H1 (cell line): Measurements from ENCODE around the gene PPRC1. TPM values are rescaled to one million over a fixed set of nuclear protein-coding genes. Genes with fewer than 3 reads are reported as not detected.

ENCODE experiments used
- CTCF ChIA-PET: fragments of 300-600 bp; sonication (Branson Sonifier 250); formaldehyde crosslinking; loops from one replicate; lab custom pipeline; 2021; ENCODE audit not compliant: partially characterized antibody; lab: Charles Lee
- POLR2A ChIA-PET: fragments of 300-600 bp; sonication (Branson Sonifier 250); formaldehyde crosslinking; loops from one replicate; lab custom pipeline; 2021; ENCODE audit warnings: inconsistent platforms; ENCODE audit not compliant: partially characterized antibody; lab: Charles Lee
- DNase-seq, 2 experiments: peaks; one replicate each; pipeline versions ENCODE4 v3.0.0 to v3.0.0-alpha.2; 2010 to 2022; ENCODE audit warnings: low spot score in 2 of 2, low read depth in 1 of 2, mixed read lengths in 1 of 2
- FAIRE-seq: peaks from 2 replicates; lab custom pipeline; 2011; peaks lifted over from hg19 to GRCh38; lab: Jason Lieb, UNC
- H2AFZ ChIP-seq: 2 replicates; pipeline ENCODE4 v1.8.1; 2012; ENCODE audit warnings: low read length, inconsistent platforms
- H2AK5ac ChIP-seq: 2 replicates; pipeline ENCODE4 v1.6.1; 2013; ENCODE audit warnings: low read depth, low read length
- H2BK120ac ChIP-seq: replicated peaks from 2 replicates; pipeline ENCODE3; 2013; ENCODE audit warnings: low read depth, low read length, inconsistent platforms
- H2BK12ac ChIP-seq: 2 replicates; pipeline ENCODE4 v1.6.1; 2013; ENCODE audit warnings: low read depth, low read length
- H2BK15ac ChIP-seq: 2 replicates; pipeline ENCODE4 v1.6.1; 2013; ENCODE audit warnings: low read length
- H2BK20ac ChIP-seq: 2 replicates; pipeline ENCODE4 v1.6.1; 2013; ENCODE audit warnings: low read length
- H2BK5ac ChIP-seq: 2 replicates; pipeline ENCODE4 v1.6.1; 2013; ENCODE audit warnings: low read depth, low read length
- H3K14ac ChIP-seq: 2 replicates; pipeline ENCODE4 v1.6.1; 2013; ENCODE audit warnings: inconsistent platforms; ENCODE audit not compliant: insufficient read length
- H3K18ac ChIP-seq: 2 replicates; pipeline ENCODE4 v1.6.1; 2013; ENCODE audit warnings: low read length; ENCODE audit errors: extremely low read depth
- H3K23ac ChIP-seq: 2 replicates; pipeline ENCODE4 v1.6.1; 2013; ENCODE audit warnings: inconsistent platforms; ENCODE audit not compliant: insufficient read length
- H3K23me2 ChIP-seq: 2 replicates; pipeline ENCODE4 v1.6.1; 2013; ENCODE audit warnings: low read depth, low read length
- H3K27ac ChIP-seq: 2 replicates; pipeline ENCODE4 v1.6.1; 2011; ENCODE audit warnings: low read depth, low read length, inconsistent platforms
- H3K27me3 ChIP-seq, 4 experiments: replicated peaks in 1 of 4; 1 replicate in 1 of 4; 2 replicates in 3 of 4; pipeline versions ENCODE4 v1.6.1 to v1.8.1; 2011 to 2013; ENCODE audit warnings: low read length in 3 of 4, mild to moderate bottlenecking in 3 of 4, inconsistent platforms in 2 of 4, mixed read lengths in 2 of 4, moderate library complexity in 1 of 4; ENCODE audit not compliant: control insufficient read depth in 3 of 4, insufficient read depth in 3 of 4; ENCODE audit errors: extremely low read depth in 1 of 4
- H3K36me3 ChIP-seq, 4 experiments: 2 replicates each; pipeline versions ENCODE4 v1.6.1 to v1.8.1; 2011 to 2013; ENCODE audit warnings: mild to moderate bottlenecking in 4 of 4, low read length in 3 of 4, moderate library complexity in 2 of 4, control low read depth in 1 of 4, inconsistent platforms in 1 of 4; ENCODE audit not compliant: insufficient read depth in 4 of 4, control insufficient read depth in 2 of 4
- H3K4ac ChIP-seq: replicated peaks from 2 replicates; pipeline ENCODE3; 2013; ENCODE audit warnings: low read length, low read depth, mixed read lengths, inconsistent platforms; ENCODE audit not compliant: insufficient read length
- H3K4me1 ChIP-seq, 4 experiments: replicated peaks in 1 of 4; 1 replicate in 1 of 4; 2 replicates in 3 of 4; pipeline versions ENCODE4 v1.6.1 to v1.8.1; 2011 to 2013; ENCODE audit warnings: low read length in 3 of 4, inconsistent platforms in 2 of 4, mixed read lengths in 1 of 4; ENCODE audit not compliant: insufficient read depth in 4 of 4, control insufficient read depth in 3 of 4
- H3K4me2 ChIP-seq, 2 experiments: 2 replicates each; pipeline versions ENCODE4 v1.6.1 to v1.8.1; 2011 to 2013; ENCODE audit warnings: low read depth in 2 of 2, low read length in 2 of 2, control low read depth in 1 of 2, inconsistent platforms in 1 of 2, mild to moderate bottlenecking in 1 of 2; ENCODE audit not compliant: insufficient read depth in 1 of 2
- H3K4me3 ChIP-seq, 4 experiments: fragments of 200-600, 300-600 bp in 1 of 4; sonication (generic), shearing (Covaris generic), sonication (Bioruptor Twin) in 1 of 4; 2 replicates each; pipeline versions ENCODE4 v1.5.1 to v1.8.1; 2011 to 2016; ENCODE audit warnings: low read length in 4 of 4, low read depth in 3 of 4, control low read depth in 2 of 4, inconsistent platforms in 2 of 4, mild to moderate bottlenecking in 2 of 4, mixed read lengths in 1 of 4, moderate library complexity in 1 of 4; ENCODE audit not compliant: insufficient read depth in 2 of 4; ENCODE audit errors: extremely low read depth in 1 of 4
- H3K56ac ChIP-seq: replicated peaks from 2 replicates; pipeline ENCODE3; 2013; ENCODE audit warnings: low read depth, mild to moderate bottlenecking, mixed read lengths, low read length, inconsistent platforms; ENCODE audit not compliant: insufficient read length
- H3K79me1 ChIP-seq: 2 replicates; pipeline ENCODE4 v1.6.1; 2013; ENCODE audit warnings: low read depth, low read length, control low read depth
- H3K79me2 ChIP-seq, 2 experiments: 2 replicates each; pipeline versions ENCODE4 v1.6.1 to v1.8.1; 2012 to 2013; ENCODE audit warnings: low read length in 2 of 2, mild to moderate bottlenecking in 2 of 2, inconsistent platforms in 1 of 2; ENCODE audit not compliant: insufficient read depth in 2 of 2, control insufficient read depth in 1 of 2
- H3K9ac ChIP-seq, 4 experiments: replicated peaks in 1 of 4; 1 replicate in 1 of 4; 2 replicates in 3 of 4; pipeline versions ENCODE4 v1.6.1 to v1.8.1; 2011 to 2013; ENCODE audit warnings: low read depth in 3 of 4, low read length in 3 of 4, control low read depth in 2 of 4, mild to moderate bottlenecking in 2 of 4, moderate library complexity in 2 of 4, inconsistent platforms in 1 of 4; ENCODE audit errors: extremely low read depth in 1 of 4
- H3K9me3 ChIP-seq, 2 experiments: 2 replicates each; pipeline versions ENCODE4 v1.6.1 to v1.8.1; 2012 to 2013; ENCODE audit warnings: mild to moderate bottlenecking in 2 of 2, moderate library complexity in 2 of 2, control low read depth in 1 of 2, inconsistent platforms in 1 of 2, low read depth in 1 of 2, low read length in 1 of 2, mixed read lengths in 1 of 2; ENCODE audit not compliant: insufficient read depth in 2 of 2
- H4K20me1 ChIP-seq, 2 experiments: replicated peaks in 1 of 2; 2 replicates each; pipeline versions ENCODE3 to v1.8.1; 2011 to 2013; ENCODE audit warnings: inconsistent platforms in 2 of 2, low read length in 2 of 2, mild to moderate bottlenecking in 1 of 2; ENCODE audit not compliant: insufficient read depth in 2 of 2, control insufficient read depth in 1 of 2
- H4K5ac ChIP-seq: 2 replicates; pipeline ENCODE4 v1.6.1; 2013; ENCODE audit warnings: low read length, low read depth, mixed read lengths, inconsistent platforms; ENCODE audit not compliant: insufficient read length
- H4K8ac ChIP-seq: 2 replicates; pipeline ENCODE4 v1.8.0; 2013; ENCODE audit warnings: mild to moderate bottlenecking, moderate library complexity, low read length, inconsistent platforms; ENCODE audit not compliant: insufficient read depth; ENCODE audit errors: extremely low read depth
- H4K91ac ChIP-seq: replicated peaks from 2 replicates; pipeline ENCODE3; 2013; ENCODE audit warnings: low read length, mixed read lengths, inconsistent platforms; ENCODE audit not compliant: insufficient read length
- BRCA1 ChIP-seq: IDR thresholded peaks from 2 replicates; pipeline ENCODE4 v1.6.1; 2012; ENCODE audit warnings: low read depth, low read length, improper control_type of control experiment
- CREB1 ChIP-seq: IDR thresholded peaks from 2 replicates; pipeline ENCODE4 v1.6.1; 2012; ENCODE audit warnings: inconsistent platforms
- EGR1 ChIP-seq: IDR thresholded peaks from 2 replicates; pipeline ENCODE4 v1.6.1; 2011; ENCODE audit warnings: low read depth, low read length, borderline replicate concordance
- POU5F1 ChIP-seq: IDR thresholded peaks from 2 replicates; pipeline ENCODE4 v1.6.1; 2011; ENCODE audit warnings: low read depth, mild to moderate bottlenecking, low read length, moderate library complexity
- SP1 ChIP-seq: IDR thresholded peaks from 2 replicates; pipeline ENCODE4 v1.6.1; 2011; ENCODE audit warnings: low read depth, low read length
- SP4 ChIP-seq: IDR thresholded peaks from 2 replicates; pipeline ENCODE4 v1.6.1; 2012; ENCODE audit warnings: low read length, inconsistent platforms
- TAF7 ChIP-seq: optimal IDR thresholded peaks from 2 replicates; pipeline ENCODE3; 2011; ENCODE audit warnings: low read depth, mild to moderate bottlenecking, inconsistent platforms, low read length, moderate library complexity, borderline replicate concordance
- USF2 ChIP-seq: IDR thresholded peaks from 2 replicates; pipeline ENCODE4 v1.6.1; 2011; ENCODE audit warnings: low read length, improper control_type of control experiment
- WGBS, 2 experiments: shearing (Covaris generic) in 1 of 2; methylation state at CpG; one replicate each; pipeline versions ENCODE4 v1.1.6 to v1.1.7; 2013 to 2015; ENCODE audit warnings: low lambda C conversion rate in 2 of 2, mixed read lengths in 2 of 2, inconsistent platforms in 1 of 2, low coverage in 1 of 2, missing lambda C conversion rate in 1 of 2; ENCODE audit not compliant: insufficient replicate concordance in 2 of 2, insufficient coverage in 1 of 2, insufficient read length in 1 of 2; ENCODE audit errors: extremely low coverage in 1 of 2, missing lambda C conversion rate in 1 of 2; 5-methylcytosine and 5-hydroxymethylcytosine counted together
- polyA plus RNA-seq, 7 experiments: library from polyadenylated mRNA; depleted of rRNA in 3 of 7; stranded (reverse) in 5 of 7; unstranded in 2 of 7; fragments of >200 nt in 5 of 7; fragments of 200-250 nt in 2 of 7; gene quantifications; 1 replicate in 5 of 7; 2 replicates in 1 of 7; 4 replicates in 1 of 7; pipeline versions ENCODE4 v1.2.1 to v1.2.3, GENCODE V29; 2011 to 2013; ENCODE audit warnings: missing spikeins in 2 of 7, mixed read lengths in 2 of 7
- total RNA-seq: library from RNA; stranded (reverse); fragmentation: NEBNext Ultra II Directional; extraction: Animal tissue kit (Norgen Biotek cat#: 25700); gene quantifications from 2 replicates; pipeline ENCODE4 v1.2.1, GENCODE V29; 2021
- TF ChIP-seq, protein P1 (sequence below): IDR thresholded peaks from 2 replicates; pipeline ENCODE4 v1.6.1; 2011; ENCODE audit warnings: low read depth, mild to moderate bottlenecking, low read length; ENCODE audit not compliant: insufficient read depth

PPRC1 gene
- total and polyA plus RNA-seq, 2 of the 8 experiments (the other 6 are each of a cell fraction or from before 2014, with no cell fraction given): 46.5 to 88.4 TPM

DNA sequence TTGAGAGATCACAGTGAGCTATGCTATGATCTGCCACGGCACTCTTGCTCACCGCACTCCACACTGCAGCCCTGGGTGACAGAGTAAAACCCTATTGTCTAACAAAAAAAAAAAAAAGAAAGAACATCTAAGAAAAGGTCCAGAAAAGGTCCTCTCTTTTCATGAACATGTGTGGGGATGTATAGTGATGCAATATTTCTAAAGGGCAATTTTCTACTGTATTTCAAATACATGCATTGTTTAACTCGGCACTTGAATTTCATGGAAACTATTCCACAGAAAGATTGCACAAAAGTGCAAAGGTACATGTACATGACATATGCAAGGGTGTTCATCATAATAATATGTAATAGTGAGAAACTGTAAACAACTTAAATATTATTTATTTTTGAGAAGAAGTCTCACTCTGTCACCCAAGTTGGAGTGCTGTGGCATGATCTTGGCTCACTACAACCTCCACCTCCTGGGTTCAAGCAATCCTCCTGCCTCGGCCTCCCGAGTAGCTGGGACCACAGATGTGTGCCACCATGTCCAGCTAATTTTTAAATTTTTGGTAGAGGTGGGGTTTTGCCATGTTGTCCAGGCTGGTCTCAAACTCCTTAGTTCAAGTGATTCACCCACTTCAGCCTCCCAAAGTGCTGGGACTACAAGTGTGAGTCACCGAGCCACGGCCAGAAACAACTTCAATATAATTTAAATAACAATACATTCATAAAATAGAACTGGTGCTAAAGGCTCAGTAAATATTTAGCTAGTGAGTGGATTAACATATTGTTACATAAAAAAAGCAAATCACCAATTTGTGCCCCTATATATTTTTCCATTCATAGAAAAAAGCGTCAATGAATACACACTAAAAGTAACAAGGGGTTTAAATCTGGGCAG is 1.3 kb upstream of the PPRC1 start:
- H3K4me2 ChIP-seq: peak overlapping the region in 1 of 2 experiments; percentile 20; a peak in 1 of 4 replicates

More for the DNA sequence above, 1.3 kb upstream of the PPRC1 start:
- H3K18ac ChIP-seq: no peak overlapping the region
- H3K4me3 ChIP-seq: peak overlapping the region in 1 of 4 experiments; percentile 82; a peak in 1 of 8 replicates
- no peak overlapping the region for H4K91ac ChIP-seq
- no peak for DNase-seq
- peaks cover 10% of the 10 kb centered on the region; the same call in 1 of the 2 replicates for H3K23me2 ChIP-seq
- H3K4ac ChIP-seq: no peak overlapping the region
- H3K14ac ChIP-seq: no peak overlapping the region
- no peak overlapping the region for H3K56ac ChIP-seq
- H3K27ac ChIP-seq: no peak overlapping the region
- peaks cover 2% of the 10 kb centered on the region; the same call in 1 of the 2 replicates for H3K79me1 ChIP-seq
- no peak overlapping the region for H4K5ac ChIP-seq
- H2BK5ac ChIP-seq: no peak overlapping the region
- no peak overlapping the region for H2BK12ac ChIP-seq
- POLR2A ChIA-PET: interaction anchor here (1.1 to 3.7 kb wide), 12 partner anchors 10 to 177 kb away, joined by 3 to 23 read pairs (median 5); partner anchors contain the start of genes LDB1 and NOLC1
- no peak for FAIRE-seq
- TF ChIP-seq, protein P1, sequence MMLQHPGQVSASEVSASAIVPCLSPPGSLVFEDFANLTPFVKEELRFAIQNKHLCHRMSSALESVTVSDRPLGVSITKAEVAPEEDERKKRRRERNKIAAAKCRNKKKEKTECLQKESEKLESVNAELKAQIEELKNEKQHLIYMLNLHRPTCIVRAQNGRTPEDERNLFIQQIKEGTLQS: no peak
- no peak for TF ChIP-seq TAF7
- no peak for TF ChIP-seq POU5F1
- no peak for TF ChIP-seq EGR1
- no peak for TF ChIP-seq USF2
- no peak for TF ChIP-seq SP1
- TF ChIP-seq BRCA1: no peak
- TF ChIP-seq SP4: no peak
- no peak for TF ChIP-seq CREB1
- peaks cover 11 to 19% of the 10 kb centered on the region in 2 experiments for H4K20me1 ChIP-seq
- H3K23ac ChIP-seq: no peak overlapping the region
- H2AFZ ChIP-seq: no peak overlapping the region
- CTCF ChIA-PET: interaction anchor here (0.6 to 2.8 kb wide), 13 partner anchors 8 to 267 kb away, joined by 3 to 28 read pairs (median 3); partner anchors contain the start of gene NOLC1
- H3K9ac ChIP-seq: no peak overlapping the region
- H3K9me3 ChIP-seq: no peaks in the 10 kb centered on the region
- WGBS, 2 experiments: 86% methylated on average over 8 of the region's 8 CpGs; no CpG with 5 or more reads in 1 of the 2 experiments
- H4K8ac ChIP-seq: no peak overlapping the region; the same call in 1 of the 2 replicates
- peaks cover 34 to 37% of the 10 kb centered on the region in 2 experiments for H3K79me2 ChIP-seq
- peaks cover 0 to 12% (median 3%) of the 10 kb centered on the region in 4 experiments; a peak in 4 of 7 replicates for H3K4me1 ChIP-seq
- H2BK20ac ChIP-seq: no peak overlapping the region
- no peaks in the 10 kb centered on the region for H3K36me3 ChIP-seq
- no peak overlapping the region for H2BK15ac ChIP-seq
- H3K27me3 ChIP-seq: no peaks in the 10 kb centered on the region
- no peak overlapping the region for H2BK120ac ChIP-seq
- H2AK5ac ChIP-seq: no peak overlapping the region
